SK-N-SH treated with all-trans-retinoic acid at 6 μM for 48 hours (cell line): ENCODE measurements around the gene NFKBIZ.

ENCODE experiments used
- ATAC-seq: fragments of 200-7000 bp; cut with Tn5 transposase; 3 replicates; pipeline ENCODE4 v1.9.1; 2020; ENCODE audit warnings: mild to moderate bottlenecking, moderate library complexity
- ARNTL ChIP-seq: fragments of 450-650 bp; formaldehyde crosslinking; IDR thresholded peaks from 2 replicates; pipeline ENCODE4 v1.5.0; 2020; ENCODE audit warnings: low read depth, mild to moderate bottlenecking, moderate library complexity, borderline replicate concordance
- BACH2 ChIP-seq: fragments of 250-450 bp; sonication (Bioruptor Pico); IDR thresholded peaks from 2 replicates; pipeline ENCODE4 v1.9.0; 2021; ENCODE audit warnings: mild to moderate bottlenecking, borderline replicate concordance
- CREB5 ChIP-seq: fragments of 250-450 bp; sonication (Bioruptor Pico); IDR thresholded peaks from 2 replicates; pipeline ENCODE4 v1.5.1; 2020; ENCODE audit warnings: low read depth, mild to moderate bottlenecking, moderate library complexity
- CSRNP3 ChIP-seq: fragments of 250-450 bp; sonication (Bioruptor Pico); IDR thresholded peaks from 2 replicates; pipeline ENCODE4 v1.5.1; 2021; ENCODE audit warnings: mild to moderate bottlenecking, moderate library complexity
- ESRRG ChIP-seq: fragments of 250-450 bp; sonication (Bioruptor Pico); IDR thresholded peaks from 2 replicates; pipeline ENCODE4 v1.6.1; 2021; ENCODE audit warnings: mild to moderate bottlenecking
- GLIS3 ChIP-seq: fragments of 250-450 bp; sonication (Bioruptor Pico); IDR thresholded peaks from 2 replicates; pipeline ENCODE4 v1.5.0; 2020; ENCODE audit warnings: mild to moderate bottlenecking, moderate library complexity
- ISL1 ChIP-seq: fragments of 250-450 bp; sonication (Bioruptor Pico); IDR thresholded peaks from 2 replicates; pipeline ENCODE4 v2.1.2; 2022; ENCODE audit warnings: mild to moderate bottlenecking, moderate library complexity
- OSR1 ChIP-seq: fragments of 250-450 bp; sonication (Bioruptor Pico); IDR thresholded peaks from 2 replicates; pipeline ENCODE4 v1.8.0; 2022; ENCODE audit warnings: moderate library complexity, mild to moderate bottlenecking, inconsistent platforms
- PATZ1 ChIP-seq: fragments of 250-450 bp; sonication (Bioruptor Pico); IDR thresholded peaks from 2 replicates; pipeline ENCODE4 v1.8.0; 2020; ENCODE audit warnings: mild to moderate bottlenecking, moderate library complexity, borderline replicate concordance
- POU6F1 ChIP-seq: fragments of 250-450 bp; sonication (Bioruptor Pico); IDR thresholded peaks from 2 replicates; pipeline ENCODE4 v1.8.0; 2021; ENCODE audit warnings: low read depth, mild to moderate bottlenecking, moderate library complexity, borderline replicate concordance
- PPARA ChIP-seq: fragments of 250-450 bp; sonication (Bioruptor Pico); IDR thresholded peaks from 2 replicates; pipeline ENCODE4 v1.5.0; 2020; ENCODE audit warnings: mild to moderate bottlenecking, borderline replicate concordance
- RARB ChIP-seq: fragments of 250-450 bp; sonication (Bioruptor Pico); IDR thresholded peaks from 2 replicates; pipeline ENCODE4 v1.8.0; 2021; ENCODE audit warnings: mild to moderate bottlenecking, moderate library complexity
- SNAI2 ChIP-seq: fragments of 250-450 bp; sonication (Bioruptor Pico); IDR thresholded peaks from 2 replicates; pipeline ENCODE4 v1.5.0; 2020; ENCODE audit warnings: mild to moderate bottlenecking, moderate library complexity
- TCF4 ChIP-seq: fragments of 250-450 bp; sonication (Bioruptor Pico); IDR thresholded peaks from 2 replicates; pipeline ENCODE4 v1.8.0; 2021; ENCODE audit warnings: mild to moderate bottlenecking, moderate library complexity, borderline replicate concordance
- TOX ChIP-seq: fragments of 250-450 bp; sonication (Bioruptor Pico); IDR thresholded peaks from 2 replicates; pipeline ENCODE4 v1.8.0; 2021; ENCODE audit warnings: mild to moderate bottlenecking, moderate library complexity, borderline replicate concordance
- TSHZ2 ChIP-seq: fragments of 250-450 bp; sonication (Bioruptor Pico); IDR thresholded peaks from 2 replicates; pipeline ENCODE4 v1.5.0; 2020; ENCODE audit warnings: mild to moderate bottlenecking, moderate library complexity
- ZC3H10 ChIP-seq: fragments of 250-450 bp; sonication (Bioruptor Pico); IDR thresholded peaks from 2 replicates; pipeline ENCODE4 v1.5.1; 2021; ENCODE audit warnings: mild to moderate bottlenecking, moderate library complexity
- ZFP3 ChIP-seq: fragments of 250-450 bp; sonication (Bioruptor Pico); IDR thresholded peaks from 2 replicates; pipeline ENCODE4 v1.5.0; 2020; ENCODE audit warnings: mild to moderate bottlenecking, moderate library complexity
- ZFP30 ChIP-seq: fragments of 450-650 bp; formaldehyde crosslinking; IDR thresholded peaks from 2 replicates; pipeline ENCODE4 v1.5.0; 2022; ENCODE audit warnings: mild to moderate bottlenecking, moderate library complexity
- ZNF565 ChIP-seq: fragments of 450-650 bp; formaldehyde crosslinking; conservative IDR thresholded peaks from 2 replicates; pipeline ENCODE4 v1.5.0; 2020; ENCODE audit warnings: low read depth, mild to moderate bottlenecking, moderate library complexity
- ZNF70 ChIP-seq: fragments of 450-650 bp; formaldehyde crosslinking; IDR thresholded peaks from 2 replicates; pipeline ENCODE4 v1.5.0; 2020; ENCODE audit warnings: mild to moderate bottlenecking, moderate library complexity
- ZNF8 ChIP-seq: fragments of 450-650 bp; formaldehyde crosslinking; IDR thresholded peaks from 2 replicates; pipeline ENCODE4 v1.5.0; 2020; ENCODE audit warnings: mild to moderate bottlenecking, moderate library complexity

Gene NFKBIZ

GRCh38 chr3:101898752-101899169 is 49.4 kb downstream of the NFKBIZ start:
- ATAC-seq, result no peak

GRCh38 chr3:101900316-101900715 is 51.0 kb downstream of the NFKBIZ start:
- ATAC-seq, result no peak
- TF ChIP-seq BACH2 (CRISPR knock-in tag), result no peak
- TF ChIP-seq ZNF8, result no peak
- TF ChIP-seq TSHZ2 (CRISPR knock-in tag), result no peak
- no peak for TF ChIP-seq ZNF70 (CRISPR knock-in tag)
- TF ChIP-seq PATZ1, result no peak
- TF ChIP-seq ARNTL (CRISPR knock-in tag), result no peak
- TF ChIP-seq ESRRG, result no peak

More at GRCh38 chr3:101898752-101899169, 49.4 kb downstream of the NFKBIZ start:
- no peak for TF ChIP-seq GLIS3
- no peak for TF ChIP-seq ZNF565 (CRISPR knock-in tag)
- TF ChIP-seq ARNTL (CRISPR knock-in tag), result no peak
- TF ChIP-seq ESRRG, result no peak
- no peak for TF ChIP-seq TOX (CRISPR knock-in tag)
- no peak for TF ChIP-seq TCF4 (CRISPR knock-in tag)
- no peak for TF ChIP-seq RARB (CRISPR knock-in tag)
- TF ChIP-seq TSHZ2 (CRISPR knock-in tag), result no peak
- TF ChIP-seq CSRNP3 (CRISPR knock-in tag), result no peak
- no peak for TF ChIP-seq PPARA (CRISPR knock-in tag)
- TF ChIP-seq ZFP3 (CRISPR knock-in tag), result no peak
- TF ChIP-seq BACH2 (CRISPR knock-in tag), result no peak
- no peak for TF ChIP-seq ZC3H10 (CRISPR knock-in tag)
- TF ChIP-seq POU6F1 (CRISPR knock-in tag), result no peak
- no peak for TF ChIP-seq SNAI2
- TF ChIP-seq ZNF70 (CRISPR knock-in tag), result no peak
- no peak for TF ChIP-seq ZFP30 (CRISPR knock-in tag)
- TF ChIP-seq OSR1, result no peak
- no peak for TF ChIP-seq ISL1 (CRISPR knock-in tag)
- no peak for TF ChIP-seq CREB5 (CRISPR knock-in tag)
